Ecto neural progenitor cell (in vitro differentiated cells): Measurements from ENCODE around the gene NMNAT2.
A peak's percentile ranks its signal among the peaks of the same experiment; 100 is the strongest.
"Not testable (repeated sequence)": the region's sequence is repeated elsewhere in the genome, so short reads cannot be mapped to it uniquely, and the experiment has no call there.

ENCODE experiments used
- DNase-seq: peaks from one replicate; pipeline ENCODE4 v3.0.0-alpha.2; 2018; ENCODE audit warnings: low spot score

Gene NMNAT2

DNA sequence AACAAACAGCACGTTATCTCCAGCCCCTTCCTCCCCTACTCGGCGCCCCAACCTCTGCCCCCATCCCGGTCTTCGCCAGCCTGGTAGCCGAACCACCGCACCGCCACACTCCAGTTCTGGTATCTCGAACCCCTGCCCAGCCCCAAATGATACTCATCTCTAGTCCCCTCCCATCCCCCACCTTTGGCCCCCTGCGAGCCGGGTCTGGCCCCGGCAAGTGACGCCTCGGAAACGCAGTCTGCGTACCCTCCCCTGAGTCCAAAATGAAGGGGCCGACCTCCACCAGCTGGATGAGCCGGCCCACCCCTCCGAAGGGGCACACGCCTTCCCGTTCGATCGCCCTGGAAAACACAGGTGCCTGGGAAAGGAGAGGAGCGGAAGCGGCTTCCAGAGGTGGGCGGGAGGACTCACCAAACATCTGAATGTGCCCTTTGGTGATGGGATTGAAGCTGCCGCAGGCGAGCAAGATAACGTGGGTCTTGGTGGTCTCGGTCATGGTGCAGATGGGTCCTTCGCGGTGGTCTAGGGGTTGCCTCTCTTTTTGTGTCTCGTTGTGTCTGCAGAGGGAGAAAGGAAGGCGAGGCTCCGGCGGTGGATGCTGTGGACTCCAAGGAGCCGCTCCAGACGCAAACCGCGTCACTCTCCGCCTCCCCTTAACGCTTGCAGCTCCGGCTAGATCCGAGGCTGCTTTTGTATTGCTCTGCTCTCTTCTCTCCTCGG lies at the start of gene NMNAT2:
Gene NMNAT2, minus strand, starts transcription at position 609 of the 720 bp plus-strand sequence. Its CDS starts 113 bp downstream, at position 496.
- DNase-seq, result peak; percentile 70

- DNase-seq, result no peak
Observed at GRCh38 chr1:183467687-183468086, 49.5 kb upstream of the NMNAT2 start.

GRCh38 chr1:183466781-183467180 lies 48.6 kb upstream of the NMNAT2 start:
- no peak for DNase-seq

DNA sequence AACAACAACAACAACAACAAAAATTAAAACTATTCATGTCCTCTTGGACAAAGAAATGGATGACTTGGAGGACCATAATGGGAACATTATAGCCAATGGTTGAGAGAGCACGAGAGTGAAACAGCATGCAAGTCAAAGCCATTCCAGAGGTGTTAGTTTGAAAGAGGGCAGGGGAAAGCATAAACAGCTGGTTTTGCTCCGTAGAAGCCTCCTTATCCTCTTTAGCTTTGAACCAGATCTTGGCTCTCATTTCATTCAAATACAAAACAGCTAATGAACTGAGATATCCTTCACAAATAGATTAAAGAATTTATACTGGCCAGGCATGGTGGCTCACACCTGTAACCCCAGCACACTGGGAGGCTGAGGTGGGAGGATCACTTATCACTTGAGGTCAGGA lies 45.4 kb upstream of the NMNAT2 start:
- no peak for DNase-seq

DNA sequence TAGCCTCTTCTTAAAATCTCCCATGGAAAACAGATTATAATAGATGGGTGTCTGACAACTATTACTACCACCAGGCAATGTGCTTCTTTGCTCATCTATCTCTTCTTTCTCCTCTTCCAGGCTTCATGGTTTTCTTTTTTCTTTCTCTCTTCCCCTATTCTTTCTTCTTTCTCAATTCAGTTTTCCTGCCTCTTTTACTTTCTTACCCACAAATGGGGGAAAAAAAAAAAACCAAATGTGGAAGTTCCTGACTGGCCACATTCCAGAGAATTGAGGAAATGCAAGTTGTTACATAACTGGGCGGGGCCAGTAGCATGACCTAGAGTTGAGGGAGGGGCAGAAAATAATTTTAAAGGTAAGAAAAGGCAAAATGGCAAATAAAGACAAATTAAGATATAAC lies 43.2 kb upstream of the NMNAT2 start:
- DNase-seq, result no peak

DNA sequence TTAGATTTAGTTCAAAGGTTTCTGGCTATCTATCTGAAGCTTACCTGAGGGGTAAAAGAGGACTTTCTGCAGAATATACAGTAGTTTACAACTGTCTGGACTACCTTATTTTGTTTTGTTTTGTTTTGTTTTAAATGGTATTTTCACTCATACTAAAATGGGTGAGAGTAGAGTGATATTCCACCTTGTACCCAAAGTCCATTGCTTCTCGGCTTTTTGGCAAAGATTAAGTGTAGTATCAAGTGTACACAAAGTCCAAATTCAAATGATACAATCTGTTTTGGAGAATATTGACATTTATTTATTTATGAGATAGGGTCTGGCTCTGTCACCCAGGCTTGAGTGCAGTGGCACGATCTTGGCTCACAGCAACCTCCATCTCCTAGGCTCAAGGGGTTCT lies 42.4 kb upstream of the NMNAT2 start:
- DNase-seq, result no peak

DNA sequence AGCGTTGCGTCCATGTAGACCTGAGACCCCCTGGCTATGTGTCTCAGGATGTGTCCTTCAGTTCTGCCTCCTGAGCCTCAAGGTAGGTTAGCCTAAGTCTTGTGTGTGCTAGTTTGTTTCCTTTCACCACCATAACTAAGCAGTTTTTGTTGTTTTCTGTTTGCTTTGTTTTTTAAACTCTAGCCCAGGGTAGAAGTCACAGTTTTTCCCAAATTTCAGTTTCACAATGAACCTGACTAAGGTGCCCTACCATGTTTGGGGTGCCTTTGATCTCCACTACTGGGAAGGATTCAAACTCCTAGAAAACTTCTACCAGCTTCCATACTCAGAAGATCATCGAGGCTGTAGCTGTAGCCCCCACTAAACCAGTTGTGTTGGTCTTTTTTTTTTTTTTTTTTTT lies 39.3 kb upstream of the NMNAT2 start:
- DNase-seq, result no peak

DNA sequence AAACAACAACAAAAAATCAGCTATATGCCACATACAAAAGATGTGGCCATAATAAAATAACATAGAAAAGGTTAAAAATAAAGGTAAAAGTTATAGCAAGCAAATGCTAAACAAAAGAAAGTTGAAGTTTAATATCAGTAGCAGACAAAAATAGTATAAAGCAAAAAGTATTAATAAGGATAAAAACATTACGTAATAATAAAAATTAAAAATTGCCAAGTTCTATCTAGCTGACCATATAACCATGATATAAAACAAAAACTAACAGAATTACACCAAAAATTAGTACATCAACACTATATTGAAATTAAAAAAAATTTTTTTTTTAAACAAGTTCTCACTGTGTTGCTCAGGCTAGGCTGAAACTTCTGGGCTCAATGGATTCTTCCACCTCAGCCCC lies 38.6 kb upstream of the NMNAT2 start:
- no peak for DNase-seq

DNA sequence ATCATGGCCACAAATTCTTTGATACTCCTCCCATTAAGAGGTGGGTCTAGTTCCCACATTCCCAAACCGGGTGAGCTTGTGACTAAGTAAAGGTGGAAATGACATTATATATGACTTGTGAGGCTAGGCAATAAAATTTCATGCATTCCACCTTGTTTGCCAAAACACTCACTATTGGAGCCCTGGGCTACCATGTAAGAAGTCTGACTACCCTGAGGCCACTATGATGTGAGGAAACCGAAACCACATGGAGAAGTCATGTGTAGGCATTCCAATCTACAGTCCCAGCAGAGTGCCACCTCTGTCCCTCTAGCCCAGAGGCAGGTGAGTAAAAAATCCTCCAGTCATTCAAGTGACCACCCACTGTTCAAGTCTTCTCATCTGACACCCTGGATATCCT lies 36.2 kb upstream of the NMNAT2 start:
- DNase-seq, result no peak

DNA sequence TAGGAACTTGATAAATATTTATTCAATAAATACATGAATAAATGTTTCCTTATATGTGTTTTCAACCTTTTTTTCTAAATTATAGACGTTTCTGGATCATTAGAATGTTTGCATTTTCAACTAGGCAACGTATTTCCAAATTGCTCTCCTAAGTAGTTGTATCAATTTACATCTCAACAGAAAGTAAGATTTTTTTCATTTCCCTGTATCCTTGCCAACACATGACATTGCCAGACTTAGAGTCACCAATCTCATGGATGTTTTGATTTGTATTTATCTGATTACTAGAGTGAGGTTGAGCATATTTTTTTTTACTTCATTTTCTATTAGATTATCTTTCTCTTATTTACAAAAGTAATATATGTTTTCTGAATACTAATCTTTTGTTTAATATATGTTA lies 31.9 kb upstream of the NMNAT2 start:
- no peak for DNase-seq

DNA sequence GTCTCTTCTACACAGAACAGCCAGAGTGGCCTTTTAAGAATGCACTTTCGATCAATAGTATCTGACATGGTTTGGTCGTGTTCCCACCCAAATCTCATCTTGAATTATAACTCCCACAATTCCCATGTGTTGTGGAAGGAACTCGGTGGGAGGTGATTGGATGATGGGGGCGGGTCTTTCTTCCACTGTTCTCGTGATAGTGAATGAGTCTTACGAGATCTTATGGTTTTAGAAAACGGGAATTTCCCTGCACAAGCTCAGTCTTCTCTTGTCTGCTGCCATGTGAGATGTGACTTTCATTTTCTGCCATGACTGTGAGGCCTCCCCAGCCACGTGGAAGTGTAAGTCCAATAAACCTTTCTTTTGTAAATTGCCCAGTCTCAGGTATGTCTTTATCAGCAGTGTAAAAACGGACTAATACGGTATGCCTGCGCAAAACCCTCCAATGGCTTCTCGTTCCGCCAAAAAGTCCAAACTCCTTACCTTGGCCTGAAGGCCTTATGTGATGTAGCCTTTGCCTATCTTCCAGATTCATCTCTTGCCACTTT lies 31.1 kb upstream of the NMNAT2 start:
- no peak for DNase-seq

GRCh38 chr1:183444243-183444642 lies 26.1 kb upstream of the NMNAT2 start:
- no peak for DNase-seq

- DNase-seq, result no peak
Observed at GRCh38 chr1:183443466-183443865, 25.3 kb upstream of the NMNAT2 start.

GRCh38 chr1:183443011-183443410 lies 24.8 kb upstream of the NMNAT2 start:
- no peak for DNase-seq

GRCh38 chr1:183438060-183438459 lies 19.9 kb upstream of the NMNAT2 start:
- DNase-seq, result no peak

GRCh38 chr1:183435497-183435896 lies 17.3 kb upstream of the NMNAT2 start:
- no peak for DNase-seq

DNA sequence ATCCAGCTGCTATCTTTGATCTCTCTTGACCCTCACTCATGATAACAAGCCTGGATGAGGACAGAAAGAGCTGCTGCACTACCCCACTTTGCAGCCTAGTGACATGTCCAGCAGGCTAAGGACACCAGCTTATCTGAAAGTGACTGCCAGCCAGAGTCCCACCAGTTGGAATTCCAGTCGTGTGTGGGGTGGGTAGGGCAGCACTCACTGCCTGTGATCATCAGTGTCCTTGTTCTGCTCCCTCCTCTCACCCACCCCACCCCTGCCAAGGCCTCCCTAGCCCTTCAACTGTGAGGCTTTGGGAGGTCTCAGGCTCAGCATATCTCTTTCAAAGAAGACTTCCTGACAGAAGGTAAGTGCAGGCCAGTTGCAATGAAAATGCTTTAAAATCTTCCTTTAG lies 15.5 kb upstream of the NMNAT2 start:
- DNase-seq, result no peak

DNA sequence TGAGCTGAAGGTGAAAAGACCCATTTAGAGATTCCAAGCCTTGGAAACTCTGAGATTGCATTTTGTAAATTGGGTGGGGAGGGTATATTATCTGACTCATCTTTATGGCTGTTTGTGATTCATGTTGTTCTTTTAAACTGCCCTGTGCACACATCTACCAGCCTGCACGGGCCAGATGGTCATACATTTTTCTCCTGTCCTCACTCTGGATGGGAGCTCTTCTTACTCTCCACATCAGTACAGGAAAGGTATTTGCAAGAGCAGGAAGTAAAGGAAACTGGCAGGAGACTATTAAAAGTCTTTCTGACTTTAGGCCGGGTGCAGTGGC lies 14.3 kb upstream of the NMNAT2 start:
- no peak for DNase-seq

GRCh38 chr1:183431840-183432547 lies 13.8 kb upstream of the NMNAT2 start:
- DNase-seq, result no peak

- DNase-seq, result not testable (repeated sequence)
Observed at GRCh38 chr1:183427591-183427990, 9.4 kb upstream of the NMNAT2 start.

DNA sequence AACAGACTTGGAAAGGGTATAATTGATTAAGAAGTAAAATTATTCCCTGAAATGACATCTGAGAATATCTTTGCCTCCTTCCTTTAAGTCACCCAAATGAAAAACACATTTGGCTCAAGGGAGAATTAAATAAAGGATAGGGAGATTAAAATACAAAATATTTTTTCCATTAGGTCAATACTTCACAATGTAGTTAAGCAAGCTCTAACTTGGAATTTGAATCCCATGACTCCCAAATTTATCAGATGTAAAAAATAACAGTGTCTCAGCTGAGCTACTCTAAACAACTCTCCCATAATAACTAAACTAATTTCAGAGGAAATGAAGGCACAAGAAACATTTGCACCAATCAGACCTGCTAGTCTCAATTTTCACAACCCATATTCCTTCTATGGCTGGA lies 6.5 kb upstream of the NMNAT2 start:
- no peak for DNase-seq

GRCh38 chr1:183423541-183423940 lies 5.4 kb upstream of the NMNAT2 start:
- no peak for DNase-seq

DNA sequence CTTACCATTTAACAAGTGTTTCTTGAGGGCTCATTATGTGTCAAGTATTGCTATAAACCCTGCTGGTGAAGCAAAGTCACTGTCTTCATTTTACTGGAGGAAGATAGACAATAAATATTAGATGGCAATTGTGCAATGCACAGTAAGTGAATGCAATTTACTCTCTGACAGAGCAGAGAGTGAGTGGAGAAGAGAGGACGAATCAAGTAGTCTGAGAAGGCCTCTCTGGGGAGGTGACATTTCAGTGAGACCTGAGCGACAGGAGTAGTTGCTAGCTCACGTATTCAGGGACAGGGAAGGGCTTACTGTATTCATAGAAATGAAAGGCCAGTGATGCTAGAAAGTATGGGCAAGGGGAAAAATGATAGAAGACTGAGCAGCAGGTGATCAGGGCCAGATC lies 1.2 kb upstream of the NMNAT2 start:
- no peak for DNase-seq

DNA sequence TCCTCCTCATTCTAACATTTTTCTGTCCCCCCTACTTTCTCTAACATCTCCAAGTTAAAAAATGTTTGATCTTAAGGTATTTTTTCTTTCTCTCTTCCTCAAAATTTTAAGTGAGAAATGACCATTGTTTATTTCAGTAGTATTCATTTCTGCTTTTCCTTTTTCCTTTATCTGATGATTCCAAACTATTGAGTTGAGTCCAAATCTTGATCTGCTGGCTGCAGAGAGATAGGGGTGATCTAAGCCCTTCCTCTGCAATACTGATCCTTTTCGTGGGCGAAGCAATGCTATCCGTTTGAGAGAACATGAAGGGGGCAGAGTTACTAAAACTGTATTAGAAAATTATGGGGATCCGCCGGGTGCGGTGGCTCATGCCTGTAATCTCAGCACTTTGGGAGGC lies 516 bp upstream of the NMNAT2 start:
- no peak for DNase-seq
